HG03378 (cell line): ENCODE data around the gene GAK.
"Not testable (repeated sequence)": the region's sequence is repeated elsewhere in the genome, so short reads cannot be mapped to it uniquely, and the experiment has no call there.

Source experiments
- ATAC-seq: cut with Tn5 transposase; IDR thresholded peaks from one replicate; pipeline ENCODE4 v1.9.1; 2021; ENCODE audit warnings: mild to moderate bottlenecking, moderate library complexity; ENCODE audit not compliant: unreplicated experiment

Gene GAK

GRCh38 chr4:821181-821591 lies 110.9 kb downstream of the GAK start:
- no peak for ATAC-seq

GRCh38 chr4:820230-821172 lies 111.6 kb downstream of the GAK start:
- no peak for ATAC-seq

GRCh38 chr4:819401-820229 lies 112.5 kb downstream of the GAK start:
- ATAC-seq, result no peak

- ATAC-seq, result no peak
These were observed 113.8 kb downstream of the GAK start for GRCh38 chr4:818106-818921.

GRCh38 chr4:815464-816146 lies 116.5 kb downstream of the GAK start:
- no peak for ATAC-seq

GRCh38 chr4:814312-814850 lies 117.7 kb downstream of the GAK start:
- no peak for ATAC-seq

GRCh38 chr4:813900-814299 lies 118.2 kb downstream of the GAK start:
- no peak for ATAC-seq

- ATAC-seq, result no peak
These were observed 123.1 kb downstream of the GAK start for GRCh38 chr4:808860-809570.

GRCh38 chr4:807792-808191 lies 124.3 kb downstream of the GAK start:
- ATAC-seq, result no peak

GRCh38 chr4:806979-807378 lies 125.1 kb downstream of the GAK start:
- not testable (repeated sequence) for ATAC-seq

GRCh38 chr4:804804-805203 lies 127.3 kb downstream of the GAK start:
- ATAC-seq, result no peak

- no peak for ATAC-seq
These were observed 128.2 kb downstream of the GAK start for GRCh38 chr4:803884-804283.

- ATAC-seq, result no peak
These were observed 130.5 kb downstream of the GAK start for GRCh38 chr4:801436-802124.
